Spleen (tissue), 11 donors: Measurements from ENCODE around the gene AMIGO1. TPM values are rescaled to one million over a fixed set of nuclear protein-coding genes. Genes with fewer than 3 reads are reported as not detected.

Experiments used
- DNase-seq: peaks from one replicate; pipeline ENCODE4 v3.0.0-alpha.2; 2020
- H3K27ac ChIP-seq, 8 donors: fragments of 200-600 bp; sonication (generic) in 7 of 8; 1 replicate in 4 of 8; 2 replicates in 4 of 8; pipeline versions ENCODE4 v1.5.0 to v1.8.0; 2016 to 2021; ENCODE audit warnings: inconsistent platforms in 4 of 8, mild to moderate bottlenecking in 4 of 8, moderate library complexity in 1 of 8
- H3K27me3 ChIP-seq, 7 donors: fragments of 200-600 bp; sonication (generic) in 6 of 7; replicated peaks in 1 of 7; 1 replicate in 4 of 7; 2 replicates in 3 of 7; pipeline versions ENCODE4 v1.5.0 to v1.8.0; 2016 to 2021; ENCODE audit warnings: inconsistent platforms in 3 of 7, mild to moderate bottlenecking in 1 of 7
- H3K36me3 ChIP-seq, 6 donors: fragments of 200-600 bp; sonication (generic) in 5 of 6; 1 replicate in 4 of 6; 2 replicates in 2 of 6; pipeline versions ENCODE4 v1.5.0 to v1.8.0; 2016 to 2021; ENCODE audit warnings: inconsistent platforms in 2 of 6
- H3K4me1 ChIP-seq, 6 donors: fragments of 200-600 bp; sonication (generic) in 5 of 6; 1 replicate in 3 of 6; 2 replicates in 3 of 6; pipeline versions ENCODE4 v1.5.0 to v1.8.0; 2016 to 2021; ENCODE audit warnings: inconsistent platforms in 3 of 6
- H3K4me3 ChIP-seq, 8 donors: fragments of 200-600 bp; sonication (generic) in 7 of 8; 1 replicate in 4 of 8; 2 replicates in 4 of 8; pipeline versions ENCODE4 v1.5.0 to v1.8.0; 2016 to 2021; ENCODE audit warnings: inconsistent platforms in 4 of 8, mild to moderate bottlenecking in 4 of 8, moderate library complexity in 2 of 8
- H3K9me3 ChIP-seq, 8 donors: fragments of 200-600 bp; sonication (generic) in 7 of 8; 1 replicate in 4 of 8; 2 replicates in 4 of 8; pipeline versions ENCODE4 v1.5.0 to v1.8.0; 2016 to 2021; ENCODE audit warnings: inconsistent platforms in 4 of 8
- POLR2A ChIP-seq, 3 donors: fragments of 450-650 bp; IDR thresholded peaks; one replicate each; pipeline ENCODE4 v1.5.1; 2017; ENCODE audit warnings: antibody characterized with exemption in 3 of 3, mild to moderate bottlenecking in 1 of 3
- POLR2AphosphoS5 ChIP-seq, 3 donors: sonication (generic); formaldehyde crosslinking; IDR thresholded peaks; one replicate each; pipeline ENCODE4 v1.5.1; 2017; ENCODE audit warnings: antibody characterized with exemption in 3 of 3
- WGBS, 5 donors: extraction: QIAGEN DNeasy Blood & Tissue Kit in 3 of 5; methylation state at CpG; one replicate each; pipeline versions ENCODE4 v1.1.5 to v1.1.7; 2013 to 2018; 5-methylcytosine and 5-hydroxymethylcytosine counted together
- intact Hi-C: fragments of 100-400 bp; cut with DNase I; formaldehyde crosslinking; loops from one replicate; pipeline ENCODE4 v1.15.0; 2023; ENCODE audit warnings: low total_unique reads
- polyA plus RNA-seq, 3 donors: library from polyadenylated mRNA; stranded (reverse); fragments of 200-250 nt; gene quantifications; one replicate each; pipeline ENCODE4 v1.2.1, GENCODE V29; 2013
- total RNA-seq, 7 donors: library from RNA; depleted of rRNA in 3 of 7; stranded (reverse); fragments of >200 nt in 3 of 7; fragmentation: NEBNext Ultra II Directional in 4 of 7; extraction: Animal tissue kit (Norgen Biotek cat#: 25700) in 4 of 7; gene quantifications; one replicate each; pipeline versions ENCODE4 v1.1.0 to v1.2.1, GENCODE V29; 2016 to 2021
- TF ChIP-seq, protein P1 (sequence below), 11 experiments: fragments of 200-600 bp in 7 of 11; fragments of 450-650 bp in 4 of 11; sonication (generic) in 4 of 11; IDR thresholded peaks in 8 of 11; conservative IDR thresholded peaks in 3 of 11; 1 replicate in 7 of 11; 2 replicates in 4 of 11; pipeline versions ENCODE4 v1.4.0 to v1.8.0; 2016 to 2021; ENCODE audit warnings: antibody characterized with exemption in 11 of 11, inconsistent platforms in 4 of 11, mild to moderate bottlenecking in 1 of 11
- donor health status: healthy with polysubstance abuse.
- donor health status: DM: no; HTN: no; CAD: no; lungs with moderate emphysema.
- donor health status: DM: no; HTN: no; CAD: no.
- donor health status: Bipolar disorder and iron deficiency.
- donor health status: healthy.
- donor health status: DM: no; HTN: no; CAD: no.
- donor health status: DM: yes; HTN: yes; CAD: no.

AMIGO1 gene
- total and polyA plus RNA-seq, 10 donors = 0.57 to 8.5 (median 5.4) TPM

DNA sequence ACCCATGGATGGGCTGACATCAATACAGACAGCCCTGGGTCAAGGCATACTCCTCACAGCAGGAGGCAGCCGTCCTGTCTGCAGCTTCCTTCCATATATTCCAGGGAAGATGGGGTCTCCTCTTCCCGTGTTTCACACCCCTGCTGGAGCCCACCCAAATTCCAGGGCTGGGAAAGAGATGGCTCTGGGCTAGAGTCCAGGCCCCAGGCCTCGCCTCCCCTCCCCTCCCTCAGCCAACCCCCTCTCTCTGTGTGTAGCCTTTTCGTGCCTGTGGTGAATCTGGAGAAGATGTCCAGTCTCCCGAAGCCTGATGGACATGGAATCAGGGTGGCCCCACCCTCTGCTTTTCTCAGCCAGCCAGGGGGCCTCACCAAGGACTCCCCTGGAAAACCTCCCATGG lies 22.3 kb downstream of the AMIGO1 start:
- Histone ChIP-seq H3K9me3 (no peaks in the 10 kb centered on the region), H3K27ac (no peak overlapping the region), H3K27me3 (no peaks in the 10 kb centered on the region), H3K36me3 (peaks cover 0 to 51% (median 0%) of the 10 kb centered on the region in 6 donors), H3K4me3 (no peak overlapping the region), H3K4me1 (peaks cover 9 to 83% (median 48%) of the 10 kb centered on the region in 6 donors)
- WGBS, 5 donors = 73 to 88% (median 83%) methylated on average over 5 of the region's 5 CpGs
- DNase-seq = no peak
- TF ChIP-seq POLR2A (IDR thresholded peaks at IDR 0.05) = no peak
- no peak for TF ChIP-seq POLR2AphosphoS5 (IDR thresholded peaks at IDR 0.05)
- TF ChIP-seq, protein P1, sequence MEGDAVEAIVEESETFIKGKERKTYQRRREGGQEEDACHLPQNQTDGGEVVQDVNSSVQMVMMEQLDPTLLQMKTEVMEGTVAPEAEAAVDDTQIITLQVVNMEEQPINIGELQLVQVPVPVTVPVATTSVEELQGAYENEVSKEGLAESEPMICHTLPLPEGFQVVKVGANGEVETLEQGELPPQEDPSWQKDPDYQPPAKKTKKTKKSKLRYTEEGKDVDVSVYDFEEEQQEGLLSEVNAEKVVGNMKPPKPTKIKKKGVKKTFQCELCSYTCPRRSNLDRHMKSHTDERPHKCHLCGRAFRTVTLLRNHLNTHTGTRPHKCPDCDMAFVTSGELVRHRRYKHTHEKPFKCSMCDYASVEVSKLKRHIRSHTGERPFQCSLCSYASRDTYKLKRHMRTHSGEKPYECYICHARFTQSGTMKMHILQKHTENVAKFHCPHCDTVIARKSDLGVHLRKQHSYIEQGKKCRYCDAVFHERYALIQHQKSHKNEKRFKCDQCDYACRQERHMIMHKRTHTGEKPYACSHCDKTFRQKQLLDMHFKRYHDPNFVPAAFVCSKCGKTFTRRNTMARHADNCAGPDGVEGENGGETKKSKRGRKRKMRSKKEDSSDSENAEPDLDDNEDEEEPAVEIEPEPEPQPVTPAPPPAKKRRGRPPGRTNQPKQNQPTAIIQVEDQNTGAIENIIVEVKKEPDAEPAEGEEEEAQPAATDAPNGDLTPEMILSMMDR (IDR thresholded peaks at IDR 0.05 in 8 of 11, conservative IDR thresholded peaks at IDR 0.05 in 3 of 11) = no peak
- intact Hi-C loops = no loop called here

DNA sequence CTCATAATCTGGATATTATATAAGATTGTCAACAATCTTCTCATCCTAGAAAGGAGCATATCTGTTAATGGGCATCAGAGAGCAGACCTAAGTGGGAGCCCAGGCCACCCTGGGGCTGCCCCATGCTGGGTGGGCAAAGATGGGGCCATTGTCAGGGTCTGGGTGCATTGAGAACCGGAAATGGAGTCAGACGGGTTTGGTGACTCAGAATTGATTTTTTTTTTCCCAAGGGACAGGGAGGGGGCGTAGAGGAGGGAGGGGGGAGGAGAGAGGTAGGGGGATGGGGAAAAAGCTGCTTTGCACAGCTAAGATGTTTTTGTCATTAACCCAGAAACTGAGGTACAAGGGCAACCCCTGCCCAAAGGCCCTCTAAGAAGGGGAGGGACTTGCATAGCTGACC lies 24.5 kb downstream of the AMIGO1 start:
- Histone ChIP-seq H3K36me3 (peaks cover 0 to 40% (median 0%) of the 10 kb centered on the region in 6 donors), H3K9me3 (no peaks in the 10 kb centered on the region), H3K27me3 (no peaks in the 10 kb centered on the region), H3K27ac (no peak overlapping the region), H3K4me3 (peak overlapping the region in 5 of 8 donors; percentile 69 to 90 (median 73)), H3K4me1 (peaks cover 7 to 62% (median 34%) of the 10 kb centered on the region in 6 donors)
- TF ChIP-seq POLR2AphosphoS5 (IDR thresholded peaks at IDR 0.05) = no peak
- TF ChIP-seq, protein P1 (IDR thresholded peaks at IDR 0.05 in 8 of 11, conservative IDR thresholded peaks at IDR 0.05 in 3 of 11) = no peak
- TF ChIP-seq POLR2A (IDR thresholded peaks at IDR 0.05) = no peak
- WGBS, 5 donors = 24 to 55% (median 35%) methylated on average over 3 of the region's 3 CpGs
- DNase-seq = no peak
- intact Hi-C loops = no loop called here

DNA sequence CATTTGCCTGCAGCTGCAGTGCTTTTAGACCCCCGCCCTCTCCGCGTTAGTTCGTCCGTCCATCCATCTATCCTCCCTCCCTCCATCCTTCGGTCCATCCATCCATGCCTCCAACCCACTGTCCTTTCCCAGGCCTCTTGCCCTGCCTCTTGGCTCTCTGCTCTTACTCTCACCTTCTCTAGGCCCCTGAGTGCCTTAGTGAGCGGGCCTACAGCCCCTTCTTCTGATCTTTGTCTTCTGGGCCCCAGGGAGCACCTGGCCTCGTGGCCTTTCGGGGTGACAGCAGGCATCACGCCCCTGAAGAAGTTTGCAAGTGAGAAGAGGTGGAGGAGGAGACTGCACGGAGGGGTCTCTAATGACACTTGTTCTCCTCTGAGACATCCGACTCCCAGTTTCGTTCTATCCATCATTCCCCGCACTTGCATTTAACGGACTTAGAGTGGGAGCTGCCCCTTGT lies 25.0 kb downstream of the AMIGO1 start:
- Histone ChIP-seq H3K4me1 (peaks cover 7 to 58% (median 32%) of the 10 kb centered on the region in 6 donors), H3K27me3 (peaks cover 0 to 2% (median 0%) of the 10 kb centered on the region in 7 donors), H3K9me3 (no peaks in the 10 kb centered on the region), H3K36me3 (peaks cover 0 to 36% (median 0%) of the 10 kb centered on the region in 6 donors), H3K27ac (peak overlapping the region in 7 of 8 donors; percentile 93 to 98 (median 96)), H3K4me3 (peak overlapping the region; percentile 46 to 90 (median 70))
- TF ChIP-seq POLR2A (IDR thresholded peaks at IDR 0.05) = no peak
- TF ChIP-seq, protein P1 (IDR thresholded peaks at IDR 0.05 in 8 of 11, conservative IDR thresholded peaks at IDR 0.05 in 3 of 11) = no peak
- TF ChIP-seq POLR2AphosphoS5 (IDR thresholded peaks at IDR 0.05) = no peak
- intact Hi-C loops = no loop called here
- WGBS, 5 donors = 29 to 39% (median 33%) methylated on average over 15 of the region's 15 CpGs
- no peak for DNase-seq

DNA sequence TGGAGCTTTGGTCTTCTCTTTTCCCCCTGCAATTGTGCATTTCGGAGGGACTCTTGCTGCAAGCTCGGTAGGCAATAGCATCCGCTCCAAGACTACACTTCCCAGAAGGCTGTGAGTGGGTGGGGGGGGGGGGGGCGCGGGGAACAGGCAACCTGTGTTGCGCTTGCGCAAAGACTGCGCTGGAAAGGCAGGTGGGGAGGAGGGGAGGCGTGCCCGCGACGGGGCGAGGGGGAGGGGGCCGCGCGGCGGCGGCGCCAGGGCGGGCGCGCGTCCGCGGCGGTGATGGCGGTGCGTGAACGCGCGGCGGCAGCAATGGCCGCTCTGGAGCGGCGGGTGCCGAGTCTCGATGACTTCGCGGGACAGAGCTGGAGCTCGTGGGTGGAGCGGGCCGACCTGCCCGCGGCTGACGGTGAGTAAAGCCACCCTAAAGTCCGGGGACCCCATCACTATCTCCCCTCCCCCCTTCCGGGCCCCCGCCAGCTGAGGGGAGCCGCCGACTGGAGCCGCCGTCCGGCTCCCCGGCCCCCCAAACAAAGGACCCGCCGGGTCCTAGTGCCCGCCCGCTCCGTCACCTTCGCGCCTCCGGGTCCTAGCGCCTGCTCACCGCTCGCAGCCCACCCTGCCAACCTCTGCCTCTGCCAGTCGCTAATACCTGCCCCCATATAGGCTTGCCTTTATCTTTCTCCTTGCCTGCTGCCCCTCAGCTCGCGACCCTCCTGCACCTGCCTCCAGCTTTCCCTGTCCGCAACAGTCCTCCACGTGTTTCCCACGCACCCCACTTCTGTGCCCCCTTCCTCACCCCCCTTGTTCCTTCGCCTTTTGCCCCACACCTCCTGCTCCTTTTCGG lies 25.6 kb downstream of the AMIGO1 start, which contains the start of gene ATXN7L2:
TSS of gene ATXN7L2 (plus strand) at position 234 of the 847 bp plus-strand sequence. CDS start at position 283, 49 bp downstream.
- peaks cover 0 to 8% (median 0%) of the 10 kb centered on the region in 7 donors for H3K27me3 ChIP-seq
- intact Hi-C loops = loop anchor here (2.0 kb wide), 1 partner anchor 57 kb away; the partner anchor contains the start of gene PSMA5
- TF ChIP-seq POLR2A (IDR thresholded peaks at IDR 0.05) (peak in 2 of 3 donors; percentile 39 to 62), POLR2AphosphoS5 (IDR thresholded peaks at IDR 0.05) (peak; percentile 62 to 81 (median 73))
- TF ChIP-seq, protein P1 (IDR thresholded peaks at IDR 0.05 in 8 of 11, conservative IDR thresholded peaks at IDR 0.05 in 3 of 11) = peak in 2 of 11 experiments; percentile 5 to 22

More for the DNA sequence above, 25.6 kb downstream of the AMIGO1 start, which contains the start of gene ATXN7L2:
- DNase-seq = peak; percentile 97
- WGBS, 5 donors = 0 to 1% (median 1%) methylated on average over 38 to 73 of the region's 73 CpGs
- Histone ChIP-seq H3K4me3 (peak within 1 kb of the TSS; percentile 53 to 90 (median 70)), H3K9me3 (no peaks in the 10 kb centered on the region), H3K4me1 (peaks cover 7 to 51% (median 29%) of the 10 kb centered on the region in 6 donors), H3K27ac (peak within 1 kb of the TSS; percentile 93 to 98 (median 96)), H3K36me3 (peaks cover 0 to 29% (median 0%) of the 10 kb centered on the region in 6 donors)
